Uterus (tissue), 2 donors: ENCODE results near the gene LRRC26.

Experiments used
- CTCF ChIP-seq, 4 experiments: fragments of 200-600 bp in 2 of 4; fragments of 450-650 bp in 2 of 4; sonication (generic) in 2 of 4; IDR thresholded peaks; one replicate each; pipeline ENCODE4 v1.5.1; 2016 to 2019; ENCODE audit warnings: antibody characterized with exemption in 4 of 4, mild to moderate bottlenecking in 2 of 4, moderate library complexity in 1 of 4
- POLR2A ChIP-seq, 2 donors: fragments of 450-650 bp; IDR thresholded peaks; one replicate each; pipeline ENCODE4 v1.6.1; 2016; ENCODE audit warnings: antibody characterized with exemption in 2 of 2, mild to moderate bottlenecking in 1 of 2, moderate library complexity in 1 of 2

- TF ChIP-seq POLR2A (IDR thresholded peaks at IDR 0.05): no peak
- TF ChIP-seq CTCF (IDR thresholded peaks at IDR 0.05): no peak
Observed at GRCh38 chr9:137180491-137180890, 10.6 kb upstream of the LRRC26 start.
